GM18951 (cell line): Measurements from ENCODE around the gene CACNA1D.

Source experiments
- POLR2A ChIP-seq: IDR thresholded peaks from 4 replicates; pipeline ENCODE4 v1.6.1; 2011; ENCODE audit warnings: mild to moderate bottlenecking; ENCODE audit not compliant: insufficient read length, insufficient read depth; ENCODE audit errors: extremely low read depth
- in situ Hi-C: fragments of 300-500 bp; cut with MboI; formaldehyde crosslinking; loops from one replicate; pipeline ENCODE4 v1.12.0; 2022; ENCODE audit warnings: low sequenced_read_pairs, mixed read lengths, inconsistent platforms; ENCODE audit not compliant: unreplicated experiment

The CACNA1D gene

DNA sequence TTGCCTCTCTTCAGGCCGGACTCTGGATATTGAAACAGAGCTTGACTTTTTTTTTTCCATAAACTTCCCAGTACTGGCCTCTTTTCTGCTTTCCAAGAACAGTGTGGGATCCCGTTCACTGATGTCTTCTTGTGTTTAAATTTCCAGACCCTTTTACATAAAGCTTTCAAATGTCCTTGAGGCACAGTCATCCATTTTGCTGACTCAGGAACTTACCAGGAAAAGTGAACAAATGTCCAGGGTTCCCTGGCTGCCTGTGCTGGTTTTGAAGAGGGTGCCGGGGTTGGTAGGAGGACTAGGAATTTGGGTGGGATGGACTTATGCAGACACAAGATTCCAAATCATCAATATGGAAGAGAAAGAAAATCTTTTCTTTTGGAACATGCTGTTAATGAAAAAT, 283.7 kb downstream of the CACNA1D start:
- in situ Hi-C loops = no loop called here
- no peak for TF ChIP-seq POLR2A

DNA sequence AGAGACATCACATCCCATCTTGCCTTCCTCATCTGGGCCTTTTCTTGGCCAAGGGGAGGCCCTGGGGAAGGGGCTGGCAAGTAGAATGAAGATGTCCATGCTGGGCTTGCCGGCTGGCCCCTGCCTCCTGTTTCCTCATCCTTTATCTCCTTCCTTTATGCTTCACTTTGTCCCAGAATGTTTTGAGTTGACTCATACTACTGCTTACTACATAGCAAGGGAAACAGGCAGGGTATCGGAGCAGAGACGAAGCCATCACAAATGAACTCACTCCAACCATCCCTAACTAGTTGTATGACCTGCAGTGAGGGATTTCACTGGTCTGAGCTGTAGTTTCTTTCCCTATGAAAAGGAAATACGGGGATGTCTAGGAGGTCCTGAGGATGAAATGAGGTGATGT, 285.8 kb downstream of the CACNA1D start:
- no peak for TF ChIP-seq POLR2A
- in situ Hi-C loops = no loop called here

DNA sequence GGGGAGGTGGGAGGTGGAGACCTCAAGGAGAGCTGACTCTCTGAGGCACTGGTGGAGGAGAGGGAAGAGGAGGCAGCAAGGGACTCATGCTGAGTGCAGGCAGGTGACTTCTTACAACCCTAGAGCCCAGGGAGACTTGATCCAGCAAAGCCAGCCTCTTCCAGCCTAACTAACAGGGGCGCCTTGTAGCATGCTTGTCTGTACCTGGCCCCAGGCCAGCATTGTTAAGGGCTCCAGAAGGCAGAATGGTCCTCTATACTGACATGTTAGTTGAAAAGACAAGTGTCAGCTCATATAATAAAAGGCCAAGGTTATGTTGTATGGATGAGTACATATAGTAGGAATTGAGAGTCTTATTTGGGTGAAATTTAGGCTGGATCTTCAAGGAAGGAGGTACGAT, 286.4 kb downstream of the CACNA1D start:
- TF ChIP-seq POLR2A = no peak
- in situ Hi-C loops = no loop called here

DNA sequence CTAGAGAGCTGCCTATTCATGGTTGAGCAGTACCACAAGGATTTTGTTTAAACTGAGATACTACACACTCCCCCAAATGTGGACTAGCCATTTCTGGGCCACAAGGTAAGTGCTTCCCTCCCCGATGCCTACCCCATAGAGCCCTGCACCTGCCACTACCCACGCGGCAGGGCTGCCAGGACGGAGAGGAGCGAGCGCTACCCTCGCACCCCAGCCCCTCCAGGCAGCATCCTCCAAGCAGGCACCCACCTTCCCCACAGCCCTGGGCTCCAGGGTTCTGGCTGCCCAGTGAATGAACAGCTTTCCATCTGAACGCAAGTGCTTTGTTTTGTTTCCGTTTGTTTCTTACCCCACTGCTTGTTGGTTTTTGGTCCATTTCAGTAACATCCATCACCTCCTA, 292.6 kb downstream of the CACNA1D start:
- in situ Hi-C loops = no loop called here
- TF ChIP-seq POLR2A = no peak

DNA sequence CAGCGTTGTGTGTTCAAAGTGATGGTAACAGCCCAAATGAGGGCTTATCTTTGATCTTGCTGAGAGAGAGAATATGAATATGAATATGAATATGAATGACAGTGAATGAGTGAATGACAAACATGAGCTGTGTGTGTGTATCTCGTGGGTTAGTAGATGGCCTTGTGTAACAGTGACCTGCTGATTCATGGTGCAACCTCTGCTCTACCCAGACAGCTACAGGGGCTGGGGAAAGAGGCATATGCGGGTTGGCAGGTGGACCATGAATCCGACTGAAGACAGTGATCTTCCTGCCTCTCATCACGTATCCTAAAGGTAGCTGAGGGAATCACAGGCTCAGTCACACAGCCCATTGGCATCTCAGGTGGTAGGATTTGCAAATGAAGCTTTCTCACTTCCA, 293.6 kb downstream of the CACNA1D start:
- TF ChIP-seq POLR2A = no peak
- in situ Hi-C loops = no loop called here

DNA sequence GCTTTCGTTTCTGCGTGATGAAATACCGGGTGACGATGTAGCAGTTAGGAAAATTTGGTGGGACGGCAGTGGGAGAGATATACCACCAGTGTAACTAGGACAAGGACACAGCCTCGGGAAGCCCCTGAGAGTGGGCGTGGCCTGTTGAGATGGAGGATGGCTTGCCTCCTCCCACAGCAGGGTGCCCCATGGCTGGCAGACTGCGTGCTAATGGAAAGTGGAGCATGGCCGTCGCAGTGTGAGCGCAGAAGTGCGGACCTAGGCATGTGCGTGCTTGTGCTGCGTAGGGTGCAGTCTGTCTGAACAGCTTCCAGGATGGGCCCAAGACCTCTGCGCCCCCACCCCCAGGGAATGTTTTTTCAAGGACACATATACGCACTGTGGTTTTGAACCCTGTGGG, 295.0 kb downstream of the CACNA1D start:
- in situ Hi-C loops = no loop called here
- no peak for TF ChIP-seq POLR2A

DNA sequence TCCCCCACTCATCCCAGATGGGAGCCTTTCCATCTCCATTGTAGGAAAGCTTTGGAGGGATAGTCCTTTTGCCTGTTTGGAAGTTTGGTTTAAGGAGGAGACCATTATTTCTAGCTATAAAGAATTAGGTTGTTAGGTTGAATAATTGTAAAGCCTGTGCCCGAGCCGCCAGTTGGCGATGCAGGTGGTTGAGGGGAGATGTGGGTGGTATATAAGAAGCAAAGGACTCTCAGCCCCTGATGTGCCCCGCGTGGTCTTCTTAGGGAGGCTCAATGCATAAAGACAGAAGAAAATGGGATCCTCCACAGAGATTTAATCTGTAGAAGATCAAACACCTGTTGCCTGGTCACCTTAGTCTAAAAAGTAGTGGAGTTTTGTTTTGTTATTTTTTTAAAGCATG, 296.1 kb downstream of the CACNA1D start:
- TF ChIP-seq POLR2A = no peak
- in situ Hi-C loops = no loop called here

DNA sequence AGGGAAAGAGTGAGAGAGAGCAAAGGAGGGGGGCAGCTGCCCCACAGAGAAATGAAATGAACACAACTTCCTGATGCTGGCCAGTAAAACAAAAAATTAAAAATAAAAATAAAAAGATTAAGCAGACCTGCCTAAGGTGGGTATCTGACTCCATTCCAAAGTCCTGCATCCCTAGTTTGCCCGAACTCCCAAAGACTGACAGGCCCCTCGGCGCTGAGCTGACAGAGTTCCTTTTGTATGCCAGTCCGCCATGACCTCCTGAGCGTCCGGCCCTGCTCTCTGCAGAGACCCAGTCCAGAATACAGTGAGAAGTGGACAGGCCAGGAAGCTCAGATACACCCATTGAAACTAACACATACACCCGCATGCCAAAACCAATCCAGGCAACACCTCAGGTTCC, 296.9 kb downstream of the CACNA1D start:
- in situ Hi-C loops = no loop called here
- no peak for TF ChIP-seq POLR2A

DNA sequence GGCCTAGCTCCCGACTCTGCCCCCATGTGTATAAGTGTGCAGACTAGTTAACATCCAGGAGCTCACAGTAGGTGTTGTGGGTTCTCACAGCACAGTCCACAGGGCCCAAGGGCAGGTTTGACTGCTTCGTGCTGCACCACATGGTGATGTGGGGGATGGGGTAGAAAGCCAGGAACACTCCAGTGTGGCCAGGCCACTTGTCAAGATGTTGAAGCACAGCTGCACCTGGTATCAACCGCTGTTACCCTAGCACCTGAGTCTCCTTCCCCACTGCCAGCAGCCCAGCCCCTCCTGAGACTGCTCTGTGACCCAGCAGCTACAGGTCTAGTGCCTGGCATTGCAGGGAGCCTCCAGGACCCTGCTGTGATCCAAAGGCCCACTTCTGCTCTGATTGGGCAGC, 298.5 kb downstream of the CACNA1D start:
- TF ChIP-seq POLR2A = no peak
- in situ Hi-C loops = no loop called here

DNA sequence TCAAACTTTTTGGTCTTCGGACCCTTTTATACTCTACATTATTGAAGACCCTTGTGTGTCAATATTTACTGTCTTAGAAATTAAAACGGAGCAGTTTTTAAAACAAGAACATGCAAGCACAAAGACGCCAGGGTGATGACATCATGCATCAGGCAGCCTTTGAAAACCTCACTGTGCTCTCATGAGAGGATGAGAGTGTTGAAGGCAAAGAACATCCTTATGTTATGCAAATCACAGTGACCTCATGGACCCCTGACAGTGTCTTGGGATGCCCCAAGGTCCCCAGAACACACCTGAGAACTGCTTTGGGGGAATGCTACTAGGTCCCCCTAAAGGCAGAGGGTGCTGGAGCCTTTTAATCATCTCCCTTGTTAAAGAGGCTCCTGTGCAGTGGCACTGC, 300.2 kb downstream of the CACNA1D start:
- in situ Hi-C loops = no loop called here
- TF ChIP-seq POLR2A = no peak

DNA sequence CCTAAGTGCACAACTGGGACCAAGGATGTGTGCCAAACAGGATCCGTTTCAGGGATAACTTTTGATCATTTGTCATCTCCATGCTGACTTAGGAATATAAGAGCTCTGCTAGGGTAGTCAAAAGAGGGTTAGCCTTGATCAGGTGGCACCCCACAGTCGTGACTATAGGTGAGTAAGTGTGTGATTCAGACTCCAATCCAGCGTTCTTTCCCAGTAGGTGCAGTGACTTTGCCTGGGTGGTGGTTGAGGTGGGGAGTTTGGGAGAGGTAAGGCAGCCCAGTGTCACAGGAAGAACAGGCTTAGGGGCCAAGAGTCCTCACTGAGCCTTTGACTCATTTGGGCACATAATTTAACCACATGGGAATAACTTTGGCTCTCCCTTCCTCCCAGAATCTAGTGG, 300.8 kb downstream of the CACNA1D start:
- in situ Hi-C loops = no loop called here
- no peak for TF ChIP-seq POLR2A

DNA sequence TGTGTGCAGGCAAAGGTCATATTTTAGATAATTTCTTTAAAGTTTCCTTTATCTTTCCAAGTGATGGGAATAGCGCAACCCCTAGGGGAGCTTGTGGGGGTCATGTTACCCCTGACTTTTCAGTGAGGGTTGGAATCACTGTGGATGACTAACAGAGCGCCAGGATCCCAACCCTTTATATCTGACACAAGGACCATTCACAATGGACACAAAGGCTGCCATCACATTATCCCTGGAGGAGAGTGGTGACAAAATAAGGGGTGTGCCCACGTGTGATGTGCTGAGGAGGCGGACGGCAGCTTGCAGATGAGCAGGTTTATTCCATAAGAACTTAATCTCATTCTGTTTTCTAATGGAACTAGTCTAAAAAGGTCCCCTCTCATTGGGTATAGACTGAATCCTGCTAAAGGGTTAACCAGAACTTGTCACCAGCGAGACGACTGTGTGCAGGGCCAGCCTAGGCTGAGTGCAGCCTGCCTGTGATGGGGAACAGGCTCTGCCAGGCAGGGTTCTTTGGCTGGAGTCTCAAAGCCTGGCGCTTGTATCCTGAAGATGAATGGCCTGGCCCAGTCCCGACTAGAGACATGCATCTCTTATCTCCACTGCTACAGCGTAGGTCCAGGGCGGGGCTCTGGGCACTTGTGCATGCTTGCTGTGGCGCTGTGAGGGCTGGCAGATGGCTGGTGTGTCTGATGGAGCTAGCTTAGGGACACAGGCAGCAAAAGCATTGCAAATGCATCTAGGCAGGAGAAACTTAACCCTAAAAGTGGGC, 301.6 kb downstream of the CACNA1D start:
- TF ChIP-seq POLR2A = no peak
- in situ Hi-C loops = no loop called here

DNA sequence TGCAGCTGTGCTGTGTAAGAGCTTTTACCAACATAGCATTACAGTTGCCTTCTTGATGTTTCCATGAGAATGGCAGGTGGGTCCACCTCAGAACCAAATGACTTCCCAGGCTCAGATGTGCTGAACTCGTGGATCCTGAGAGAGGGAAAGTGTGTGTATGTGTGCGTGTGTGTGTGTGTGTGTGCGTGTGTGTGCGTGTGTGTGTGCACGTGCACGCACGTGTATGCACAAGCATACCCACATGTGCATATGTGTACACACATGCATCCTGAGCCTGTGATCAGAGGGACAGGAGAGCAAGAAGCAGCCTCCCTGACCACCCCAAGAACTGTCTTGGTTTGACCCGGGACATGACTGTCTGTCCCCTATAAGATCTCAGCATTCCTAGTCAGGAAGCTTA, 303.7 kb downstream of the CACNA1D start:
- in situ Hi-C loops = no loop called here
- TF ChIP-seq POLR2A = no peak

DNA sequence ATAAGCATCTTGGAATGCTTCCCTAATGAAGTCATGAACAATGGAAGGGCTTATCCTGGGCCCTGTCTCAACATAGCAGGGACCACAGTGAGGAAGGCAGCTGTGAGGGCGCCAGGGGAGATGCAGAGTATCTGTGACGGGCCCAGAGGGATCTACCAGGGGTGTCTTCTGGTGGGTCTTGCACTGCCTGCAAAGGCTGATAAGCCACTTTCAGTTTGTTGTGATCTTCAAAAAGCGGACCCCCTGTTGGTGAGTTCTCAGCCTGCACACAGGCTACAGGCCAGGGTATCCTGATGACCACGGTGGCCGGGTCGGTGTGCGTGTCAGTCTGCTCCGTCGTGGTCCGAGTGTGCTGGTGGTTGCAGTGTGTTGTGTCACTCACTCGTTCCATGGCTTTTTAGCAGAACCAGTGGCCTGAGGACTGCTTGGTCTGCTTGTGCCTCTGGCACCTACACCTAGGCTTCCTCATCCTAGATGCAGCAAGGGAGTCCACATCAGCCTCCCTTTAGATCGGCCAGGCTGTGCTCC, 305.0 kb downstream of the CACNA1D start:
- in situ Hi-C loops = no loop called here
- no peak for TF ChIP-seq POLR2A
